ENCODE results near the gene TRAF5.

GRCh38 chr1:211369640-211370039 is 43.0 kb downstream of the TRAF5 start:
- TF ChIP-seq, protein P1, sequence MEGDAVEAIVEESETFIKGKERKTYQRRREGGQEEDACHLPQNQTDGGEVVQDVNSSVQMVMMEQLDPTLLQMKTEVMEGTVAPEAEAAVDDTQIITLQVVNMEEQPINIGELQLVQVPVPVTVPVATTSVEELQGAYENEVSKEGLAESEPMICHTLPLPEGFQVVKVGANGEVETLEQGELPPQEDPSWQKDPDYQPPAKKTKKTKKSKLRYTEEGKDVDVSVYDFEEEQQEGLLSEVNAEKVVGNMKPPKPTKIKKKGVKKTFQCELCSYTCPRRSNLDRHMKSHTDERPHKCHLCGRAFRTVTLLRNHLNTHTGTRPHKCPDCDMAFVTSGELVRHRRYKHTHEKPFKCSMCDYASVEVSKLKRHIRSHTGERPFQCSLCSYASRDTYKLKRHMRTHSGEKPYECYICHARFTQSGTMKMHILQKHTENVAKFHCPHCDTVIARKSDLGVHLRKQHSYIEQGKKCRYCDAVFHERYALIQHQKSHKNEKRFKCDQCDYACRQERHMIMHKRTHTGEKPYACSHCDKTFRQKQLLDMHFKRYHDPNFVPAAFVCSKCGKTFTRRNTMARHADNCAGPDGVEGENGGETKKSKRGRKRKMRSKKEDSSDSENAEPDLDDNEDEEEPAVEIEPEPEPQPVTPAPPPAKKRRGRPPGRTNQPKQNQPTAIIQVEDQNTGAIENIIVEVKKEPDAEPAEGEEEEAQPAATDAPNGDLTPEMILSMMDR (IDR thresholded peaks at IDR 0.05) = no peak
- TF ChIP-seq POLR2A (IDR thresholded peaks at IDR 0.05) (no peak), POLR2AphosphoS5 (IDR thresholded peaks at IDR 0.05) (no peak), EP300 (IDR thresholded peaks at IDR 0.05) (no peak)
